HG02759 (cell line): ENCODE results near the gene MRPL30.
"Not testable (repeated sequence)": the region's sequence is repeated elsewhere in the genome, so short reads cannot be mapped to it uniquely, and the experiment has no call there.

ENCODE experiments used
- ATAC-seq: cut with Tn5 transposase; IDR thresholded peaks from one replicate; pipeline ENCODE4 v1.9.1; 2021; ENCODE audit warnings: mild to moderate bottlenecking, moderate library complexity; ENCODE audit not compliant: unreplicated experiment

Gene MRPL30

GRCh38 chr2:99180755-99181623 is at the start of gene MRPL30, which contains the start of gene MITD1:
Gene MRPL30 (plus strand): TSS chr2:99181184. CDS start chr2:99186204, 5,020 bp downstream.
Gene MITD1 (minus strand): TSS chr2:99181058. CDS start chr2:99180981, 77 bp downstream.
- peak; percentile 91 for ATAC-seq

DNA sequence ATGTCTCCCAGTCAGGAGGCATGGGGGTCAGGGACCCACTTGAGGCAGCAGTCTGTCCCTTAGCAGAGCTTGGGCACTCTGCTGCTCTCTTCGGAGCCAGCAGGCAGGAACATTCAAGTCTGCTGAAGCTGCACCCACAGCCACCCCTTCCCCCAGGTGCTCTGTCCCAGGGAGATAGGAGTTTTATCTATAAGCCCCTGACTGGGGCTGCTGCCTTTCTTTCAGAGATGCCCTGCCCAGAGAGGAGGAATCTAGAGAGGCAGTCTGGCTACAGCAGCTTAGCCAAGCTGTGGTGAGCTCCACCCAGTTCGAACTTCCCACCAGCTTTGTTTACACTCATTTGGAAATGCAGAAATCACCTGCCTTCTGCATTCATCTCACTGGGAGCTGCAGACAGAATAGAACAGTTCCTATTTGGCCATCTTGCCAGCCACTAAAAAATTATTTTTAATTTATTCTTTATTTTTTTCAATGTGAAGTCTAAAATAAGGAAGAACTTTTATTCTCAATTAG is 45.9 kb upstream of the MRPL30 start:
- not testable (repeated sequence) for ATAC-seq

DNA sequence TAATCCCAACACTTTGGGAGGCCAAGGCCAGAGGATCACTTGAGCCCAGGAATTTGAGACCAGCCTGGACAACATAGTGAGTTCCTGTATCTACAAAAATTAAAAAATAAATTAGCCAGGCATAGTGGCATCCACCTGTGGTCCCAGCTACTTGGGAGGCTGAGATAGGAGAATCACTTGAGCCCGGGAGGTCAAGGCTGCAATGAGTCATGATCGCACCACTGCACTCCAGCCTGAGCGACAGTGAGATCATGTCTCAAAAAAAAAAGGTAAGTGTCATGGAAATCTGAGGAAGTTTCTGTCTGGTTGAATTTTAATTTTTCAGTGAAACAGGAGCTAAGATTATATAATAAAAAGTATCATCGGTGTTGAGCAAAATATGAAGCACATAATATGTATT is 42.0 kb upstream of the MRPL30 start:
- ATAC-seq, result no peak

DNA sequence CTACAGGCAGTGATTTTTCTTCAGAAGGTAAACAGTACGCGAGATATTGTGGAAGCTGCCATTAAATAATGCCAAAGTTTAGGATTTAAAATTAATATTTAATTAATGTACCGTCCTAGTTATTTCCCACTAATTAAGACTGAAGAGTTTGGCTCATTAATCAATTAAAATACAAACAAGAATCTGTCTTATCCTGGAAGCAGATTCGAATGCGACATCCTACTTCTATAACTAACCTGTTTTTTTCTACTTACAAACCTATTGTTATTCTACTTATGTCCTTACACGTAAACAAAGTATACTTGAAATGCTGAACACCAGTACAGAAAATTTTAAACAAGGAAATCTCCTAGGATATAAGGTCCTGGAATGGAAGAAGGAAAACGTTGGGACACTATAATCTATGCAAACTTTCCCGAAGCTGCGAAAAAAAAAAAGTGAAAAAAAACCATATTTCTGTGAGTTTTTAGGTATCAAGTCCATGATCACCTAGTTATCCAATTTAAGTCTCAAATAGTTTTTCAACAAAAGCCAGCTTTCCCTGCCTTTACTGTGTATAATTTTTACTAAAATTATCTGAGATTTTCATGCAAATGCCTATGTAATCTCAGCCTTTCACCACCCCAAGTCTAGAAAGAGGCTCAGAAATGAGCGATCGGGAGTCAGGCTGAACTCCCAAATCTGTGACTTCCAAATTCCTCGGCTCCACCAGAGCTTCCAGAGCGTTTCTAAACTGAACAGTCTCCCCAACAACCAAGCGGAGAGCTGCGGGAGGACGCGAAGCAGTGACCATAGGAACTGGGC is 40.7 kb upstream of the MRPL30 start:
- no peak for ATAC-seq

GRCh38 chr2:99140860-99141109 is 40.2 kb upstream of the MRPL30 start:
- peak; percentile 32 for ATAC-seq

DNA sequence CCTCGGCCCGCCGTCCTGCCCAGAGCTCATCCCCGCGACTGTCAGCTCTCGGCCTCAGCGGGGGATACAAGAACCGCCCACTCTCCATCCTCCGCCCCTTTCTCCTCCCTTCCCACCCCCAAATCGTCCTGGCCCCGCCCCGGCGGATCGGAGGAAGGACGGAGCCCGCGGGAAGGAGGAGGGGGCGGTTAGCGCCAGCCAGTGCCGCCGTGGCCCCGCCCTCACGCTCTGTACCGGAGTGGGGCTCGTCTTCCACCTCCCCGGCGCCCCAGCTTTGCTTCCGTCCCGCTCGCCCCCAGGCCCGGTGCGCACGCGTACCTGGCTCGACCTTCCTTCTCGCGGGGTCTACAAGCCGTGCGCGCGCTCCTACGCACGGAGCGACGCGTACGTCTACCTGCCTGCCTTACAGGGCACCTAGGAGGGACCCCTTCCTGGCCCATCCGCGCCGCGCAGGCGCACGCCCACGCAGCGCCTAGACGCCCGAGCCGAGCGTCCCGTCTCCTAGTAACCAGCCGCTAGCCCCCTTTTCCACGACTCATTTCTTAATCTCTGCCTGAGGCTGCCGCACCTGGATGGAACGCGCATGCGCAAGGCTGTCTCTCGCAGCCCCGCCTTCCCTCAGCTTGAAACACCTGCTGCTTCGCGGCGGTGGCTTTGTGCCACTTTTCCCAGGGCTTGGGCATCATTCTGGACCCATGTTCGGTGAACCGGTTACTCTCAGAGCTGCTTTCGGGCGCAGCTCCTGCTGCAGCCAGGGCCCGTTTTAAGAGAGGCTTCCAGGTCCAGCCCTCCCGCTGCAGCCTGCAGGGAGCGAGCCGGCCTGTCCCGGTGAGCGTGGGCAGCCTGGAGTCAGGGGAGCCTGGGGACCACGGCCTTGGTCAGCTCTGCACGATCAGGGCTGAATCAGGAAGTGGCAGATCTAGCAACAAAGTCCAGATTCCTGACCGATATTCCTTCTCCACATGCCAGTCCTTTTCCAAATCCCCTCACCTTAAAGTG is 39.6 kb upstream of the MRPL30 start, which contains the start of gene C2orf15:
C2orf15 (plus strand) TSS at position 598 of the 999 bp plus-strand sequence. CDS start 8,852 bp downstream, outside the sequence.
- peak; percentile 88 for ATAC-seq

DNA sequence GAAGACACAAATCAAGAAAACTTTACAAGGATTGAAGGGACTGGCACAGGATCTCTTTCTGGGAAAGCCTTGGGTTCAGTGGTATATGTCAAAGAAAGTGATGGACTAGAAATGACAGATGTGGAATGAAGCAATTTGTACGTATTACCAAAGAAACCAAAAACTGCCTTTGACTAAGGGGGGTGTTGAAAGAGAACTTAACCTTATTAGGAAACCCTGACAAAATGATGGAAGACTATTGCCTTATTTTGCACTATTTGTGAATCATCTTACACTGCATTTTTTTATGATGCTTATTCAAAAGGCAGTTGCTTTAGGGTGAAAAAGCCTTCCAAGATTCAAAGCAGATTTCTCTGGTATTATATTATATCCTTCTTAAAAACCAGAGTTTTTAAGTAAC is 30.3 kb upstream of the MRPL30 start:
- ATAC-seq, result no peak

DNA sequence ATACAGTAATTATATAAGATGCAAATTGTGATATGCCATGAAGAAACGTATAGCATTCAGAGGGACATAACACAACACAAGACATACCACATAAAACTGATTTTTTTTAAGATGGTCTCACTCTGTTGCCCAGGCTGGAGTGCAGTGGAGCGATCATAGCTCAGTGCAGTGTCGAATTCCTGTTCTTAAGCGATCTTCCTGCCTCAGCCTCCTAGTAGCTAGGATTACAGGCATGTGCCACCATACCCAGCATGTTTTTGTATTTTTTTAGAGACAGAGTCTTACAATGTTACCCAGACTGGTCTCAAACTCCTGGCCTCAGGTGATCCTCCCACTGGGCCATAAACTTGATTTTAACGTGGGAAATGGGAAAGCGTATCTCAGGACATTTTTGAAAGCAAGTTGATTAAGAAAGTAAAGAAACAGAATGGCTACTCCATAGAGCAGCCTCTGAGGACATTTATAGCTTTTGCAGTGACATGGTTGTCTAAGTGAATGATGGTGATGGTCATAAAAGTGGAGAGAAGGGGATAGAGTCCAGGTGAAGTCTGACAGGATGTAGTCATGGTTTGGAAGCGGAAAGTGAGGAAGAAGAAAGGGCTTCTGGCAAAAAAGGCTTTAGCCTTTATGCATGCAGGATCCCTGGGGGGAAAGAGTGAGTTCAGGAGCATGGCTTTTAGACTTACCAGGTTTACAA is 28.6 kb upstream of the MRPL30 start:
- no peak for ATAC-seq

DNA sequence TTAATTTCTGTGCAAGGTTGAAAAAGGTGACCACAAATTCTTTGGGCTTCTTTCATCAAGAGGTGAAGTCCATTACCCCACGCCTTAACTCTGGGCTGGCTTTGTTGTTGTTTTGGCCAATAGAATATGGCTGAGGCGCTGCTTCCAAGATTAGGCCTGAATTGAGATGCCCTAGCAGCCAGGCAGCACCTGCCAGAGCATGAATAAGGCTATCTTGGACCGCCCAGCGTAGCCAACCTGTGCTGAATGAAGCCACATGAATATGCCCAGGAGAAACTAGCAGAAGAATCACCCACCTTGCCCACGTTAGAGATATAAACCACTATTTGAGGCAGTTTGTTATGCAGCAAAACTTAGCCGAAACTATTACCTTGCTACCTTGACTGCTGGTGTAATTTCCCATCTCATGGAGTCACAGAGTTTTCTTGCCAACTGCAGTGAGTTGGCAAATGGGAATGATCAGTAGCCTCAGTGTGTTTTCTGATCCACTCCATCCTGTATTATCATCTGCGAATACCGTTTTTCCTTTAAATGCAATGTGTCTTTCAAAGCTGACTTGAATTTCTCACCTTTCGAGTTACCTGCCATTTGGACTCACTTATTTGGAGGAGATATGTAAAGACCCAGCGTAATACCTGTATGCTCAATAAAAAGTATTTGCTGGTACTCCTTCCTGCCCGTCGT is 26.9 kb upstream of the MRPL30 start:
- ATAC-seq, result no peak

DNA sequence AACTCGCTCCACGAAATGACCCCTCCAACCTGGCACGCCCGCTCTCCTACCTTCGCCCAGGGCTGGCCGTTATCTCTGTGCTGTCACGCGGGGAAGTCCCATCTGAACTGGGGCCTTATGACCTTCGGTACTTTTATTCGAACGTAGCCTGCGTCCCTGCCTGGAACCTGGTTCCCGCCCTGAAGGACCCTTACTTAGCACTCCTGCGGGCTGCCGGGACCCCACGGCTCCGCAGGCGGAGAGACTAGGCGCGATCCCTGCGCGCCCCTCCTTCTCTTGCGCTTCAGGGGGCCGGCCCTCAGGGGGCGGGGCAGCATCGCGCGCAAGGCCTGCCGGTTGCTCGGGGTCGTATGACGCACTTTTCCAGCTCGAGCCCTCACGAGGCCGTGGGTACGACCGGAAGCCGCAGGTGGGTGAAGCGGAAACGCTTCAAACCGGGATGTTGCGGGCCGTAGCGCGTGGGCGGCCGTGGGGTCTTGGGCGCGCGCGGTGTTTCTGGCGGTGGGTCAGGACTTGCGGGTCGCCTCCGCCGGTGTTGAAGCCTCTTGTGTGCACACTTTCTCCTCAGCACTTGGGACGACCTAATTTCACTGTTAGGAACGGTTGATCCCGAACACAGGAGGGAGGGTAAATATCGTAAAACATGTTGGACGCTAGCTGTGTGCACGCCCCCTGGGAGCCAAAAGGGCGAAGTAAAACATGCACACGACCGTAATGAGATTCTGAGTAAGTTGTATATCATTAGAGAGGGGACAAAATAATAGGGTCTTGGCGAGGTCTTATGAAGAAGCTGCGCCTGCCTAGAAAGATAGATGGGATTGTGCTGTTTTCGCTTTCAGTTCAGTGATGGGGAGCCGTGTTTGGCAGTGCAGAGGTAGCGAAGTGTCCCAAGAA is 26.1 kb upstream of the MRPL30 start, which contains the start of the genes LIPT1 and TSGA10:
LIPT1 (plus strand) TSS at position 325 of the 894 bp plus-strand sequence. CDS start 6,991 bp downstream, outside the sequence.
TSGA10 (minus strand) TSS at position 300 of the 894 bp plus-strand sequence. CDS start 45,503 bp downstream, outside the sequence.
- peak; percentile 98 for ATAC-seq

DNA sequence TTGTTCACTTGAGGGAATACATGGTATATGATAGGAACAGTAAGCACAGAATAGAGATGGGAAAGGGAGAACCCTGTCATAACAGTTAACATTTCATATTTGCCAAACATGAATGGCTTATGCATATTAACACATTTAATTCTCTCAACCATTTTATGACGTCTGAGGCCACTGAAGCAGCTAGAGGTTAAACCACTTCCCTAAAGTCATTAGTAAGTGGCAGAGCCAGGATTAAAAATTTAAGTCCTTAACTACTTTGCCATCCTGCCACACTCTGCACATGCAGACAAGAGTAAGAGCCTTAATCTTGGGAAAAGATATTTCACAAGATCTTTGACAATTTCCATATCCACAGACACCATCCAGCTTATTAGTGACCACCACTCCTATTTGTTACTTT is 24.1 kb upstream of the MRPL30 start:
- ATAC-seq, result no peak

GRCh38 chr2:99158599-99158998 is 22.4 kb upstream of the MRPL30 start:
- no peak for ATAC-seq

- no peak for ATAC-seq
Measured at GRCh38 chr2:99159594-99159993, 21.4 kb upstream of the MRPL30 start.

GRCh38 chr2:99166218-99166617 is 14.8 kb upstream of the MRPL30 start:
- ATAC-seq, result no peak

DNA sequence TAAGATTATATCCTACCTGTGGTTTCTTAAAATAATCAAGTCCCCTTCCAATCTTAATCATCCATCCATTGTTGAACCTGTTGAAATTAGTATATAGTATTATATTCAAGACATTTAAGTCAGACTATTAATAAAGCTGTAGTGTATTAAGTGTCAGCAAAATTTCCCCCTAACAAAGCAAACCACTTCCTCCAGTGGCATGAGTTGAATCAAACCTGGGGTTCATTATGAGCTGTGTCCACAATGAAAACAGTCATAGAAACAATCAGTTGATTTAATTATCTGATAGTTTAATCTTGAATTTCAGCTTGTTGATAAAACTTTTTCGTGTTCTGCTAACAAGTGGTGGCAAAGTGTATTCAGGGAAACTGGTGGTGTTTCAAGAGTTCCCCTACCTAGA is 11.4 kb upstream of the MRPL30 start:
- no peak for ATAC-seq

DNA sequence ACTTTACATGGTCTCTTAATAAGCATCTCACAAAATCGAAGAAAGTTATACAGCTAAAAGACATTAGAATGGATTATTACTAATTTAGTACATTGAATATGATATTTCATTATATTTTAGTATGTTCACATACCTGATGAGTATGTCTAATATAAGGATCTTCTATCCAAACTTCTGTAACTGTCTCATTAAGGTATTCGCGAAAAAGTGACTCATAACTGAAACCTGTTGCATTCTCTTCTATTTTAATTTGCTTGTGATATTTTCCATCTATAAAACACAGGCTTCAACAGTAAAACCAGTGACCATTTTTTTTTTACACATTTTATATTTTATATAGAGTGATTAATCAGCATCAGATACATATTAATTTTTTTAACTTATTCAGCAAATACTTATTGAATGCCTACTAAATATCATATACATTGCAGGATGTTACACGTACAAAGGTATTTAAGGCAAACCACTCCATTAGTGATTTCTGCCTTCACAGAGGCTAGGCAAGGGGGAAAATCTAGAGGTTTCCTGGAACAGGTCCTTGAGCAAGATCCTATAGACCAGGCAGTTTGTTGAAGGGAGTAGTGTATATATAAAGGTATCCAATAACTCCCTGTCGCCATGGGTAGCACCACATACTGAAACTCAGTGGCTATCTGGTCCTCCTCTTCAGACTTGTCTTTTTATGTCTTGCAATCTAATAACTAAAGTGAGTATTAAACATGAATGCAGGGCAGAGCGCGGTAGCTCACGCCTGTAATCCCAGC is 9.4 kb upstream of the MRPL30 start:
- ATAC-seq, result no peak

DNA sequence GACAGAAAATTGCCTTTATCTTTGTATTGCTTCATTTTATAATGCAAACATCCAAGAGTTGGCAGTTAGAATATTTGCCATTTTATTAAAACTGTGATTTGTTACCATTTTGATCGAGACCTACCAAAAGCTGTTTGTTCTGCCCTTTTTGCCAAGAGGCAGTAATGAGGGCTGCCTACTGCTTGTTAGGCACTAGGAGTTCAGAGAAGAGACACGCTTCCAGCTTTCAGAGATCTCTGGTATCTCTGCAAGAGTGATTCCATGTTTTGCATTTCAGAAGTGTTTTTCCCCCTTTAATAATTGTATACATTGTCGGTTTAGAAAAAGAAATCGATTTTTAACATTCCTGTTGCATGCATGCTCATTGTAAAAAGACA is 628 bp downstream of the MRPL30 start:
- ATAC-seq, result no peak
